Sigmoid colon (tissue), 4 donors: Measurements from ENCODE around the gene EPOP.

Source experiments
- CTCF ChIP-seq, 4 experiments: fragments of 450-650 bp in 3 of 4; fragments of 200-600 bp in 1 of 4; IDR thresholded peaks; one replicate each; pipeline ENCODE4 v1.5.1; 2016 to 2019; ENCODE audit warnings: antibody characterized with exemption in 4 of 4, mild to moderate bottlenecking in 3 of 4, moderate library complexity in 2 of 4
- EP300 ChIP-seq, 4 donors: sonication (generic); formaldehyde crosslinking; IDR thresholded peaks; one replicate each; pipeline ENCODE4 v1.6.1; 2017; ENCODE audit warnings: antibody characterized with exemption in 4 of 4
- POLR2A ChIP-seq, 2 donors: fragments of 450-650 bp; IDR thresholded peaks; one replicate each; pipeline ENCODE4 v1.6.1; 2016; ENCODE audit warnings: antibody characterized with exemption in 2 of 2, mild to moderate bottlenecking in 2 of 2, moderate library complexity in 2 of 2
- POLR2AphosphoS5 ChIP-seq, 4 donors: sonication (generic); formaldehyde crosslinking; IDR thresholded peaks; one replicate each; pipeline ENCODE4 v1.6.1; 2017; ENCODE audit warnings: antibody characterized with exemption in 4 of 4

GRCh38 chr17:38709864-38710603 is 35.3 kb upstream of the EPOP start:
- TF ChIP-seq CTCF (IDR thresholded peaks at IDR 0.05), result no peak
- TF ChIP-seq POLR2A (IDR thresholded peaks at IDR 0.05), result no peak
- TF ChIP-seq POLR2AphosphoS5 (IDR thresholded peaks at IDR 0.05), result no peak
- TF ChIP-seq EP300 (IDR thresholded peaks at IDR 0.05), result no peak
